ENCODE data around the gene PDZRN3. TPM values are rescaled to one million over a fixed set of nuclear protein-coding genes. Genes with fewer than 3 reads are reported as not detected.

PDZRN3 gene
- total and polyA plus RNA-seq, 10 donors = 1.5 to 5.5 (median 2.8) TPM

- H3K27me3 ChIP-seq (replicated peaks in 1 of 7) = peaks cover 0 to 14% (median 0%) of the 10 kb centered on the region in 7 donors
- H3K27ac ChIP-seq = no peak overlapping the region
- intact Hi-C loops (cut with DNase I; ENCODE audit: low total_unique reads) = no loop called here
- H3K9me3 ChIP-seq = peaks cover 0 to 13% (median 3%) of the 10 kb centered on the region in 8 donors
- TF ChIP-seq POLR2AphosphoS5 (IDR thresholded peaks at IDR 0.05) (no peak), CTCF (IDR thresholded peaks at IDR 0.05 in 8 of 11, conservative IDR thresholded peaks at IDR 0.05 in 3 of 11) (no peak), POLR2A (IDR thresholded peaks at IDR 0.05) (no peak)
- no peaks in the 10 kb centered on the region for H3K36me3 ChIP-seq
- WGBS, 5 donors = 95 to 100% (median 96%) methylated on average over 1 of the region's 1 CpG
- no peak for DNase-seq
- H3K4me1 ChIP-seq = no peaks in the 10 kb centered on the region
- no peak overlapping the region for H3K4me3 ChIP-seq
These were observed 150.1 kb downstream of the PDZRN3 start for GRCh38 chr3:73474619-73475018.

DNA sequence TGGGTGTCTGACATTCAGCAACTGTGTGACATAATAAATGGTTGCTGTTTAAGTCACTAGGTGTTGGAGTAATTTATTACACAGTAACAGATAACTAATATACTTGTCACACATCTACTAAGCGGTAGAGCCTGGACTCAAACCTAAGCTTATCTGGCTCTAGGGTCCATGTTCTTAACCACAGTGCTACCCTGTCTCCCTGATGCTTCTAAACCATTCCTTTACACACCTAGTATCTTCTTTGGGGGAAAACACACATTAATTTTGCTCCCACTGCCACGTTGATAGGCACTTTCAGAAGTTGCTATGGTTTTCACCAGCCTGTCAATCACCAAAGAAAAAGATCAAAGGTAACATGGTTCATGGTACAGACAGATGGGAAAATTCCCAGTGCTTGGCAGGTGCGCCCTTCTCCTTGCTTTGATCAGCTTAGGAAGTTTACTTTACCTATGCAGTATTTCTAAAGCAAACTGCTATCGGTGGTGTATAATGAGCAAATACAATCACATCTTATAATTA, 150.8 kb downstream of the PDZRN3 start:
- WGBS, 5 donors = 70 to 86% (median 75%) methylated on average over 4 of the region's 4 CpGs
- intact Hi-C loops (cut with DNase I; ENCODE audit: low total_unique reads) = no loop called here
- H3K27me3 ChIP-seq (replicated peaks in 1 of 7) = peaks cover 0 to 14% (median 0%) of the 10 kb centered on the region in 7 donors

GRCh38 chr3:73473181-73473897, 151.4 kb downstream of the PDZRN3 start:
- TF ChIP-seq POLR2AphosphoS5 (IDR thresholded peaks at IDR 0.05) = no peak
- no peak for TF ChIP-seq POLR2A (IDR thresholded peaks at IDR 0.05)
- TF ChIP-seq CTCF (IDR thresholded peaks at IDR 0.05 in 8 of 11, conservative IDR thresholded peaks at IDR 0.05 in 3 of 11) = no peak
- intact Hi-C loops (cut with DNase I; ENCODE audit: low total_unique reads) = no loop called here
- DNase-seq = no peak
- Histone ChIP-seq H3K27ac (no peak overlapping the region), H3K9me3 (peaks cover 0 to 13% (median 3%) of the 10 kb centered on the region in 8 donors), H3K27me3 (replicated peaks in 1 of 7) (peaks cover 0 to 14% (median 0%) of the 10 kb centered on the region in 7 donors), H3K4me3 (no peak overlapping the region), H3K36me3 (no peaks in the 10 kb centered on the region), H3K4me1 (no peaks in the 10 kb centered on the region)
- WGBS, 5 donors = 73 to 89% (median 79%) methylated on average over 5 of the region's 5 CpGs

More for the DNA sequence above, 150.8 kb downstream of the PDZRN3 start:
- H3K4me3 ChIP-seq = no peak overlapping the region
- no peak for DNase-seq
- H3K4me1 ChIP-seq = no peaks in the 10 kb centered on the region
- H3K27ac ChIP-seq = no peak overlapping the region
- no peaks in the 10 kb centered on the region for H3K36me3 ChIP-seq
- TF ChIP-seq CTCF (IDR thresholded peaks at IDR 0.05 in 8 of 11, conservative IDR thresholded peaks at IDR 0.05 in 3 of 11) (no peak), POLR2AphosphoS5 (IDR thresholded peaks at IDR 0.05) (no peak), POLR2A (IDR thresholded peaks at IDR 0.05) (no peak)
- H3K9me3 ChIP-seq = peaks cover 0 to 13% (median 3%) of the 10 kb centered on the region in 8 donors
